Spleen (tissue), 7 donors: Measurements from ENCODE around the gene MFAP2.

Experiments
- CTCF ChIP-seq, 11 experiments: fragments of 200-600 bp in 7 of 11; fragments of 450-650 bp in 4 of 11; sonication (generic) in 4 of 11; IDR thresholded peaks in 8 of 11; conservative IDR thresholded peaks in 3 of 11; 1 replicate in 7 of 11; 2 replicates in 4 of 11; pipeline versions ENCODE4 v1.4.0 to v1.8.0; 2016 to 2021; ENCODE audit warnings: antibody characterized with exemption in 11 of 11, inconsistent platforms in 4 of 11, mild to moderate bottlenecking in 1 of 11
- POLR2A ChIP-seq, 3 donors: fragments of 450-650 bp; IDR thresholded peaks; one replicate each; pipeline ENCODE4 v1.5.1; 2017; ENCODE audit warnings: antibody characterized with exemption in 3 of 3, mild to moderate bottlenecking in 1 of 3
- POLR2AphosphoS5 ChIP-seq, 3 donors: sonication (generic); formaldehyde crosslinking; IDR thresholded peaks; one replicate each; pipeline ENCODE4 v1.5.1; 2017; ENCODE audit warnings: antibody characterized with exemption in 3 of 3
- donor health status: DM: no; HTN: no; CAD: no; lungs with moderate emphysema.
- donor health status: DM: no; HTN: no; CAD: no.
- donor health status: DM: no; HTN: no; CAD: no.

DNA sequence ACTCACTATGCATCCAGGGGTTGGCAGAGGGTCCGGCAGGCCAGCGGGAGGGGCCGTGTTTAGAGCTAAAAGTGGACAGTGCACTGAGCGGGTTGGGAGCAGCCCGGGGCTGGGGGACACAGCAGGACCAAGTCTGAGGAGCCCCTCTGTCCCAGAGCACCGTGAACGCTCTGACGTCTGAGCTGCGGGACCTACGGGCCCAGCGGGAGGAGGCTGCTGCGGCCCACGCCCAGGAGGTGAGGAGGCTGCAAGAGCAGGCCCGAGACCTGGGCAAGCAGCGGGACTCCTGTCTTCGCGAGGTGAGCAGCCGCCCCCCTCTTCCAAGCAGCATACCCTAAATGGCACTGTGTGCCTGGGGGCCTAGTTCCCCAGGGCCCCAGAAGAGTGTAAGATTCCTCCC is 25.8 kb downstream of the MFAP2 start:
- TF ChIP-seq CTCF (IDR thresholded peaks at IDR 0.05 in 8 of 11, conservative IDR thresholded peaks at IDR 0.05 in 3 of 11) = no peak
- TF ChIP-seq POLR2AphosphoS5 (IDR thresholded peaks at IDR 0.05) = no peak
- no peak for TF ChIP-seq POLR2A (IDR thresholded peaks at IDR 0.05)
